C4-2B (cell line): ENCODE measurements around the gene TBPL2.
"Not testable (repeated sequence)": the region's sequence is repeated elsewhere in the genome, so short reads cannot be mapped to it uniquely, and the experiment has no call there.

ENCODE experiments used
- H3K27ac ChIP-seq: fragments of 450-650 bp; 2 replicates; pipeline ENCODE4 v1.5.1; 2017
- ZFX ChIP-seq: fragments of 450-650 bp; IDR thresholded peaks from 2 replicates; pipeline ENCODE4 v1.6.1; 2017
- TF ChIP-seq, protein P1 (sequence below): fragments of 450-650 bp; conservative IDR thresholded peaks from 2 replicates; pipeline ENCODE4 v1.5.1; 2017; ENCODE audit warnings: mild to moderate bottlenecking

The TBPL2 gene

DNA sequence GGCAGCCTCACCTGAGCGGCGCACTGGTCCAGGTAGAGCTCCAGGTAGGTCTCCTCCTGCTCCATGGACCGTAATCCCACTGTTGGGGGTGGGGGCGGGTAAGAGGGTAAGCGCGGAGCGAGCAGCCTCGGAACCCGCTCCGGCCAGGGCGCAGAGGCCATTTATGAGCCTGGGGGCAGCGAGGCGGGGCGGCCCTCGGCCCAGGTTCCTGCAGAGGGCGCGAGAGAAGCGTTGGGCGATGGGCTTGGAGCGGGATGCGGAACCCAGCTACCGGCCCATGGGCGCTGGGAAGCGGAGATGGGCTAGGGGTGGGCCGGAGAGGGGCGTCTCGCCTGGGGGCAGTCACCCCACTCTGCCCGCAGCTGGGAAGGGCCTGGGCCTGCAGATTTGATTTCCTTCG is at the start of gene TBPL2:
Gene TBPL2 (minus strand): TSS at position 232 of the 400 bp plus-strand sequence. CDS start 167 bp downstream, at position 65.
- no peak for TF ChIP-seq ZFX
- TF ChIP-seq, protein P1, sequence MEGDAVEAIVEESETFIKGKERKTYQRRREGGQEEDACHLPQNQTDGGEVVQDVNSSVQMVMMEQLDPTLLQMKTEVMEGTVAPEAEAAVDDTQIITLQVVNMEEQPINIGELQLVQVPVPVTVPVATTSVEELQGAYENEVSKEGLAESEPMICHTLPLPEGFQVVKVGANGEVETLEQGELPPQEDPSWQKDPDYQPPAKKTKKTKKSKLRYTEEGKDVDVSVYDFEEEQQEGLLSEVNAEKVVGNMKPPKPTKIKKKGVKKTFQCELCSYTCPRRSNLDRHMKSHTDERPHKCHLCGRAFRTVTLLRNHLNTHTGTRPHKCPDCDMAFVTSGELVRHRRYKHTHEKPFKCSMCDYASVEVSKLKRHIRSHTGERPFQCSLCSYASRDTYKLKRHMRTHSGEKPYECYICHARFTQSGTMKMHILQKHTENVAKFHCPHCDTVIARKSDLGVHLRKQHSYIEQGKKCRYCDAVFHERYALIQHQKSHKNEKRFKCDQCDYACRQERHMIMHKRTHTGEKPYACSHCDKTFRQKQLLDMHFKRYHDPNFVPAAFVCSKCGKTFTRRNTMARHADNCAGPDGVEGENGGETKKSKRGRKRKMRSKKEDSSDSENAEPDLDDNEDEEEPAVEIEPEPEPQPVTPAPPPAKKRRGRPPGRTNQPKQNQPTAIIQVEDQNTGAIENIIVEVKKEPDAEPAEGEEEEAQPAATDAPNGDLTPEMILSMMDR, result no peak
- H3K27ac ChIP-seq, result no peak within 1 kb of the TSS

DNA sequence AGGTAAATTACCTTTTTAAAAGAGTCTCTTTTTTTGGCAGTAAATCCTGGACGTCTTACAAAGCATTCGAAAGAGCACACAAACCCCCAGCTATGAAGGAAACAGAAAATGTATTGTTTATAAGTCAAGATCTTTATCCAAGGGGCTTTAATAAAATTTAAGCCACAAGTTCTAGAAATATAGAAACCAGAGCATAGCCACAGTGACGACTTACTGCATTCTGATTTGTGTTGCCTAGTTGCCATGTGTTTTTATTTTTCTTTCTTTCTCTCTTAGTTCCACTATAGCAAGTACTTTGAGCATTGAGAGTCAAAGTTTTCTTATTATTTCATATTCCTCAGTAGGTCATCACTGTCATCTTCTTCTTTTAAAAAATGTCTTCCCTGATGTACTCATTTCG is 47.8 kb upstream of the TBPL2 start:
- TF ChIP-seq, protein P1, result no peak
- TF ChIP-seq ZFX, result no peak

DNA sequence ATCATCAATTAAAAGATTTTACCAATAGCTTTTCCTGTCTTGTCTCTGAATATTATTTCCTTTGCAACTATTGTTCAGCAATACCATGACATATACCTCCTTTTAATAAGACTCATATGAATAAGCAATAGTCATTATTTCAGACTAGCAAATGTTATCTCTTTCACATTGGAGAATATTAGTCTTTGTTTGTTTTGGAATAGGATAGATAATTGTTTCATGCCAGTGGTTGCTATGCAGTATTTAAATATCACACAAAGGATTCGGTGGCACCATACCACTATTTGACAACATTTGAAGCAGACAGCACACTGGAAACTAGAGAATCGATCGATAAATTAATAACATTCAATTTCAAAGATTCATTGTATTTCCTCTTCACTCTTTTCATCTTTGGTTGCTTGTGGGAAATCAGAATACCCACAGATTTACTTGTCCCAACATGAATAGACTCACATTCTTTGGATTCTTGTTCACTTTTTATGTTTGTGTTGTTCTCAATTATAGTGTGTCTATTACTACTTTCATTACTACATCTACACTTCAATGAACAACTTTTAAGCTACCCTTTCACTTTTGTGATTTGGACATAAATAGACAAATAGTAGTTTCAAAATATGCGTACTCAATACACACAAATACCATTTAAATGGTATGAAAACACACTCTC is 42.7 kb upstream of the TBPL2 start:
- TF ChIP-seq, protein P1, result no peak
- no peak for TF ChIP-seq ZFX
- H3K27ac ChIP-seq, result no peak overlapping the region

More for the DNA sequence above, 47.8 kb upstream of the TBPL2 start:
- H3K27ac ChIP-seq, result no peak overlapping the region

DNA sequence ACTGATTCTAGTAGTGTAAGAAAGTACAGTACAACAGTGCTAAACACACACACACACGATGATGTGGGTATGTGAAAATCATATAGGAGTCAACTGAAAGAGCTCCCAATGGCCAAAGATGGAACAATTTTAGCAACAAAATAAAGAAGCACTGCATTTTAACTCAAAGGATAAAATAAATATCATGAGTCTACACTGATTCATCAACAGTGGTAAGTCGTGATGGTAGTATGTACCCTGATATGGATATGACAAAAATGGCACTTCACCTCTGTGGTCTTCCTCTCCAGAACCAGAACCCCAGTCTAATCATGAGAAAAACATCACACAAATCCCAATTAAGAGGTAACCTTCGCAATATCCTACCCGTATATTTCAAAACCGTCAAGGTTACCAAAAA is 41.4 kb upstream of the TBPL2 start:
- H3K27ac ChIP-seq, result no peak overlapping the region
- no peak for TF ChIP-seq ZFX
- TF ChIP-seq, protein P1, result no peak

DNA sequence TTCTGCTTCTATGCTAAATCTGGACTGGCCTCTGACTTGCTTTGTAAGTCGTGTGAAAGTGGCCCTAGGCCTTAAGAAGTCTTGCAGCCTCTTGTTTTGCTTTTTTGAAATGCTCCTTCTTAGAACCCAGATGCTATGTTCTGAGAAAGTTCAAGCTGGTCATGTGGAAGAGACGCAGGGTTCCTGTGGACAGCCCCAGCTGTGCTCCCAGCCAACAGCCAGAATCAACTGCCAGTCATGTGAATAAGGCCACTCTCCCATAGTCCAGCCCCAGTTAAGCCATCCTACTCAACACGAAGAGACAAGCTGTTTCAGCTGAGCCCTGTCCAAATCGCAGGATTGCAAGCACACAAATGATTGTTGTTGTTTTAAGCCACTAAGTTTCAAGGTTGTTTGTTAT is 37.3 kb upstream of the TBPL2 start:
- TF ChIP-seq, protein P1, result no peak
- no peak for TF ChIP-seq ZFX
- H3K27ac ChIP-seq, result no peak overlapping the region

DNA sequence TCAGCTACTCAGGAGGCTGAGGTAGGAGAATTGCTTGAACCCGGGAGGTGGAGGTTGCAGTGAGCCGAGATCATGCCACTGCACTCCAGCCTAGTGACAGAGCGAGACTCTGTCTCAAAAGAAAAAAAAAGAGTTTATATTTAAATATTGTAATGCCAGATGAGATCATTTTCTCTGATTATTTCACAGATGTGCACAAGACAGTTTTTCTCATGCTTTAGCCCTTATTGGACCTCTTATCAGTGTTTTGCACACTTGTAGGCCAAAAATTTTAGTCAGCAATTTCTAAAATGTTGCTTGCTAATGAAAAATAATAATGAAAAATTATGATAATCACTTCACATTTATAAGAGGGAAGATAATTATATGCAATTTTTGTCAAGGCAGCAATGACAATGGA is 36.0 kb upstream of the TBPL2 start:
- not testable (repeated sequence) for H3K27ac ChIP-seq

DNA sequence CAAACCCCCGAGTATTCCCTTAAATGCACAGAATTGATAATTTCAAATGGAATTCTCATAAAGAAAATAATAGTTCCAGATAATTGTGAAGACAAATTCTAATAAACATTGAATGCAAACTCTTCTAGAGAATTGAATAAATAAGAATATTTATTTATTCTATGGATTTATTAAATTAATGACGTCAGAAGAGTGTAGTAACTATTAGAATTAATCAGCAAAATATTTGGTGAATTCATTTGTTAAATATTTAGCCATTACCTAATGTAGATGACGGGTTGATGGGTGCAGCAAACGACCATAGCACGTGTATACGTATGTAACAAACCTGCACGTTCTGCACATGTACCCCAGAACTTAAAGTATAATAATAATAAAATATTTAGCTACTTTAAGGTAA is 33.4 kb upstream of the TBPL2 start:
- H3K27ac ChIP-seq, result no peak overlapping the region
- TF ChIP-seq, protein P1, result no peak
- no peak for TF ChIP-seq ZFX

DNA sequence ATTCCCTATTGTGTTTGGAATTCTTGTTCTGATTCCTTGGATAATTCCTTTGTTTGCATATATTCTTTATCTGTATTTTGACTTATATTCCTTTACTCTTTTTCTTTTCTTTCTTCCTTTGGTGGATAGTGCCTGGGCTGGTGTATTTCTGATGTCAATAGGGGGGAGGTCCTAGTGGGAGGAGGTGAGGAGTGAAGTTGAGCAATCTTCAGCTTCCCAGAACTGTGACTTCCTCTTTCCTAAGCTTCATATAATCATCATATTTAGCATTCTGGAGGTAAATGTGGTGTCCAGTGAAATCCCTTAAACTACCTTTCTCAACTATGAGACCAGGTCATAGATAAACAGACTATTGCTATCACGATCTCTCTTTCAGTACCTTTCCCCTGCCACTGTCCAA is 29.6 kb upstream of the TBPL2 start:
- TF ChIP-seq, protein P1, result no peak
- TF ChIP-seq ZFX, result no peak

More for the DNA sequence above, 29.6 kb upstream of the TBPL2 start:
- no peak overlapping the region for H3K27ac ChIP-seq
